Heart right ventricle (tissue), 16 donors: ENCODE results near the gene DHFR2. TPM values are rescaled to one million over a fixed set of nuclear protein-coding genes. Genes with fewer than 3 reads are reported as not detected.

Experiments
- ATAC-seq, 8 donors: fragments of 200-7000 bp; cut with Tn5 transposase; one replicate each; pipeline ENCODE4 v1.9.1; 2020; ENCODE audit warnings: mild to moderate bottlenecking in 8 of 8, moderate library complexity in 8 of 8, moderate number of reproducible peaks in 1 of 8
- DNase-seq, 2 donors: peaks; one replicate each; pipeline ENCODE4 v3.0.0-alpha.2; 2020
- H3K27ac ChIP-seq, 10 donors: fragments of 200-600 bp; sonication (generic) in 2 of 10; one replicate each; pipeline versions ENCODE4 v1.5.0 to v1.8.0; 2020 to 2022; ENCODE audit warnings: mild to moderate bottlenecking in 3 of 10
- H3K27me3 ChIP-seq, 7 donors: fragments of 200-600 bp; one replicate each; pipeline ENCODE4 v1.8.0; 2021 to 2022; ENCODE audit warnings: mild to moderate bottlenecking in 2 of 7
- H3K36me3 ChIP-seq, 9 donors: fragments of 200-600 bp; sonication (generic) in 1 of 9; one replicate each; pipeline versions ENCODE4 v1.5.0 to v1.8.0; 2020 to 2022; ENCODE audit warnings: mild to moderate bottlenecking in 2 of 9
- H3K4me1 ChIP-seq, 9 donors: fragments of 200-600 bp; sonication (generic) in 1 of 9; one replicate each; pipeline versions ENCODE4 v1.5.0 to v1.8.0; 2020 to 2022; ENCODE audit warnings: mild to moderate bottlenecking in 4 of 9
- H3K4me3 ChIP-seq, 10 donors: fragments of 200-600 bp; sonication (generic) in 2 of 10; one replicate each; pipeline versions ENCODE4 v1.5.0 to v1.8.0; 2020 to 2022; ENCODE audit warnings: mild to moderate bottlenecking in 7 of 10, moderate library complexity in 2 of 10
- H3K9me3 ChIP-seq, 11 donors: fragments of 200-600 bp in 10 of 11; sonication (generic) in 2 of 11; one replicate each; pipeline versions ENCODE4 v1.5.0 to v1.8.0; 2013 to 2022; ENCODE audit warnings: mild to moderate bottlenecking in 2 of 11, control low read depth in 1 of 11, moderate library complexity in 1 of 11
- CTCF ChIP-seq, 9 donors: fragments of 200-600 bp; sonication (generic) in 2 of 9; IDR thresholded peaks; one replicate each; pipeline versions ENCODE4 v1.5.0 to v1.8.0; 2021 to 2022; ENCODE audit warnings: antibody characterized with exemption in 9 of 9, mild to moderate bottlenecking in 5 of 9, moderate library complexity in 1 of 9
- WGBS, 2 donors: extraction: QIAGEN DNeasy Blood & Tissue Kit; methylation state at CpG; one replicate each; pipeline ENCODE4 v1.1.7; 2013; ENCODE audit warnings: inconsistent platforms in 1 of 2; 5-methylcytosine and 5-hydroxymethylcytosine counted together
- intact Hi-C, 10 donors: fragments of 100-400 bp; cut with DNase I; formaldehyde crosslinking; loops; one replicate each; pipeline versions ENCODE4 v1.11.1 to v1.14.2; 2022
- polyA plus RNA-seq, 2 donors: library from polyadenylated mRNA; stranded (reverse); fragments of 200-250 nt; gene quantifications; one replicate each; pipeline ENCODE4 v1.2.3, GENCODE V29; 2013
- total RNA-seq, 10 donors: library from RNA; stranded (reverse); fragmentation: NEBNext Ultra II Directional in 3 of 10; extraction: Animal tissue kit (Norgen Biotek cat#: 25700) in 3 of 10; gene quantifications; one replicate each; pipeline versions ENCODE4 v1.2.1 to v1.2.4, GENCODE V29; 2021 to 2023
- donor health status: Arrhythmogenic right ventricular cardiomyopathy.
- donor health status: ischemic (EF 13 %, LVEDD 7.1; RV severe dilation, severe dysfunction).
- donor health status: healthy with polysubstance abuse.
- donor health status: DM: no; HTN: yes; CAD: no.
- donor health status: DM: no; HTN: no; CAD: no.
- donor health status: ischemic (EF 25% LVEDD 6.9; RV normal size, moderate dysfunction).
- donor health status: ischemic (EF 25% LVEDD 5.7; RV mildly dilated, moderate dysfunction).
- donor health status: healthy.
- donor health status: DM: yes; HTN: yes; CAD: no.
- donor health status: Ischemic cardiomyopathy.
- donor health status: ischemic (EF 35%, LVEDD 5.7; RV mildly dilated, moderate dysfunction).
- donor health status: nonischemic (EF 11% LVEDD 7.7; RV severe dilation, severe dysfunction).
- donor health status: DM: yes; HTN: yes; CAD: no.
- donor health status: PGD.
- donor health status: ischemic (EF 29% LVEDD 5.4; RV normal size, mild dysfunction).
- donor health status: nonischemic (EF 23%, LVEDD 6.1; RV moderate dilation, normal function).

Gene DHFR2
- total and polyA plus RNA-seq, 12 donors = 1.6 to 4.9 (median 2.8) TPM

- DNase-seq = no peak
- no peak for ATAC-seq
- H3K9me3 ChIP-seq = no peaks in the 10 kb centered on the region
- 46 to 48% methylated on average over 8 of the region's 8 CpGs for WGBS, 2 donors
- peak within 1 kb of the TSS in 6 of 10 donors; percentile 6 to 31 (median 16) for H3K4me3 ChIP-seq
- peaks cover 0 to 18% (median 0%) of the 10 kb centered on the region in 9 donors for H3K4me1 ChIP-seq
- H3K27me3 ChIP-seq = no peaks in the 10 kb centered on the region
- H3K27ac ChIP-seq = peak within 1 kb of the TSS in 2 of 10 donors; percentile 7 to 27
- no peak for TF ChIP-seq CTCF (IDR thresholded peaks at IDR 0.05)
- intact Hi-C loops = no loop called here
- no peaks in the 10 kb centered on the region for H3K36me3 ChIP-seq
These were observed 34.5 kb downstream of the DHFR2 start, which contains the start of gene STX19 for GRCh38 chr3:94028093-94028837. Gene STX19 (minus strand): TSS chr3:94028597. CDS start chr3:94015269, 13,328 bp downstream.

GRCh38 chr3:94026623-94027022 is 36.1 kb downstream of the DHFR2 start:
- no peak for TF ChIP-seq CTCF (IDR thresholded peaks at IDR 0.05)
- DNase-seq (no peak), ATAC-seq (no peak)
- WGBS, 2 donors = 79 to 81% methylated on average over 2 of the region's 2 CpGs
- intact Hi-C loops = no loop called here
- Histone ChIP-seq H3K36me3 (peaks cover 0 to 6% (median 0%) of the 10 kb centered on the region in 9 donors), H3K27ac (no peak overlapping the region), H3K27me3 (no peaks in the 10 kb centered on the region), H3K4me1 (peaks cover 0 to 18% (median 0%) of the 10 kb centered on the region in 9 donors), H3K4me3 (no peak overlapping the region), H3K9me3 (no peaks in the 10 kb centered on the region)

- TF ChIP-seq CTCF (IDR thresholded peaks at IDR 0.05) = no peak
- Histone ChIP-seq H3K4me3 (no peak overlapping the region), H3K27ac (no peak overlapping the region), H3K36me3 (peaks cover 0 to 10% (median 0%) of the 10 kb centered on the region in 9 donors), H3K4me1 (peaks cover 0 to 22% (median 0%) of the 10 kb centered on the region in 9 donors), H3K9me3 (no peaks in the 10 kb centered on the region), H3K27me3 (no peaks in the 10 kb centered on the region)
- DNase-seq (no peak), ATAC-seq (no peak)
- intact Hi-C loops = no loop called here
- 76 to 83% methylated on average over 3 of the region's 3 CpGs for WGBS, 2 donors
These were observed 38.3 kb downstream of the DHFR2 start for GRCh38 chr3:94024385-94024784.

- ATAC-seq = no peak
- Histone ChIP-seq H3K9me3 (no peaks in the 10 kb centered on the region), H3K27me3 (no peaks in the 10 kb centered on the region), H3K4me1 (peaks cover 0 to 4% (median 0%) of the 10 kb centered on the region in 9 donors), H3K4me3 (no peak overlapping the region), H3K27ac (no peak overlapping the region), H3K36me3 (peaks cover 0 to 10% (median 0%) of the 10 kb centered on the region in 9 donors)
- no peak for TF ChIP-seq CTCF (IDR thresholded peaks at IDR 0.05)
- intact Hi-C loops = no loop called here
- DNase-seq = no peak
- 76 to 78% methylated on average over 3 of the region's 3 CpGs for WGBS, 2 donors
These were observed 42.4 kb downstream of the DHFR2 start for GRCh38 chr3:94020293-94020692.
